NCI-H82 (cell line): ENCODE results near the gene ANKRD10.

Source experiments
- DNase-seq: peaks from one replicate; lab custom pipeline; 2025; lab: John Stamatoyannopoulos, UW

ANKRD10 gene

GRCh38 chr13:110914331-110915056, 375 bp downstream of the ANKRD10 start:
- DNase-seq, result peak; percentile 91

DNA sequence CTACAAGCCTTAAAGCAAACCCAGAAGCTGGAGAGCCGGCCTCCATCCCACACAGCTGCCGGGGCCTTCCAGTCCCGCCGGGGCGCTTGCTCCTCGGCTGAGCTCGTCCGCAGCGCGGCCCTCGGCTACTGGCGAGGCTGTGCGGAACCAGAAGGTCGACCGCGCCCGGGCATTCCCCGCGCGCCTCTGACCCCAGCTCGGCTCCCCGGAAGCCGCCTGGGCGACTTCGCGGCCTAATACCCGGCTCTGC, 863 bp downstream of the ANKRD10 start:
- no peak for DNase-seq

GRCh38 chr13:110913322-110914080, 1.4 kb downstream of the ANKRD10 start:
- DNase-seq, result peak; percentile 52

- DNase-seq, result peak; percentile 30
These were observed 2.2 kb downstream of the ANKRD10 start for GRCh38 chr13:110912651-110913051.

- DNase-seq, result no peak
These were observed 3.0 kb downstream of the ANKRD10 start for GRCh38 chr13:110911880-110912279.

DNA sequence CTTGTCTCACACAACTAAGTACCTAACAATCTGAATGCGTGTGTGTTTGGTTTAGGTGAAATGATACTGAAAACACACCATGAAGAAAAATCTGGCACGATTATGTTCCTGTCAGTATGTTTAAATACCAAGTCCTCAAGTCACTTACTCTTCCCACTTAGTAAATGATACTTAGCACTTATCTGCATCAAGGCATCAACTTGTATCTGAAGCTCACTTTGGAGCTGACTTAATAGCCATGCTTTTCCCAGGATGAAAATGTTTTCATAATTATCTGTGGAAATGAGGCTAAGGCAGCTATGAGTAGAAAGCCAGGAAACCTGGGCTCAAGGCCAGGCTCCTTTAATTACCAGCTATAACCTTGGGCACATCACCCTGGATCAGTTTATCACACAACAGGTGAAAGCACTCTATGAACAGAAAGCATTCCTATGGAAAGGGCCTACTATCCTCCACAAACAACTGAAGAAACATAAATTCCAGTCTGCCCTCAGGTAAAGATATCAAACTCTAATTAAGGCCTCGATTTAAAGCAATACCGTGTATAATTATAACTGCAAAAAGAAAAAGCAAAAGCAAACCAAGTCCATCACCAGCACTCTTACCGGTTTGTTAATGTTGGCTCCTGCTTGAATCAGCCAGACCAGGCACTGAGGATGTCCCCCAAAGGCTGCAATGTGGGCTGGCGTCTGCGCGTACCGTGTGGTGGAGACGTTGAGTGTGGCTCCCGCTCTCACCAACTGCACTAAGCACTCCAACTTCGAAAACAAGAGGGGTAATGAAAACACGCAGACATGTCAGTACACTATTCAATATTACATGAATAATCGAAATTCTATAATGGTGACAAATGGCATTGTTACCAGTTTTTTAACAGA, 4.6 kb downstream of the ANKRD10 start:
- no peak for DNase-seq

GRCh38 chr13:110907951-110908898, 6.6 kb downstream of the ANKRD10 start:
- DNase-seq, result no peak

GRCh38 chr13:110907301-110907700, 7.6 kb downstream of the ANKRD10 start:
- no peak for DNase-seq

- no peak for DNase-seq
These were observed 10.1 kb downstream of the ANKRD10 start for GRCh38 chr13:110904748-110905147.

- no peak for DNase-seq
These were observed 12.5 kb downstream of the ANKRD10 start for GRCh38 chr13:110902370-110902769.

GRCh38 chr13:110897521-110897920, 17.3 kb downstream of the ANKRD10 start:
- no peak for DNase-seq

DNA sequence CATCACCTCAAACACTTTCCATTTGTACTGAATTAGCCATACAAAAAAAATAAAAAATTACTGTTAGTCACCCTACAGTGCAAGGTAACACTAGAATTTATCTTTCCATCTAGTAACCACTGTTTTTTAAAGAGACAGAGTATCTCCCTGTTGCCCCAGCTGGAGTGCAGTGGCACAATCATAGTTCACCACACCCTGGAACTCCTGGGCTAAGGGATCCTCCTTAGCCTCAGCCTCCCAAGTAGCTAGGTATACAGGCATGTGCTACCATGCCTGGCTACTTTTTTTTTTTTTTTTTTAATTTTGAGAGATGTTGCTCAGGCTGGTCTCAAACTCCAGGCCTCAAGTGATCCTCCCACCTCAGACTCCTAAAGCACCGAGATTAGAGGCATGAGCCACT, 17.9 kb downstream of the ANKRD10 start:
- no peak for DNase-seq

- no peak for DNase-seq
These were observed 20.8 kb downstream of the ANKRD10 start for GRCh38 chr13:110894086-110894485.

- DNase-seq, result no peak
These were observed 21.3 kb downstream of the ANKRD10 start for GRCh38 chr13:110893571-110893970.

DNA sequence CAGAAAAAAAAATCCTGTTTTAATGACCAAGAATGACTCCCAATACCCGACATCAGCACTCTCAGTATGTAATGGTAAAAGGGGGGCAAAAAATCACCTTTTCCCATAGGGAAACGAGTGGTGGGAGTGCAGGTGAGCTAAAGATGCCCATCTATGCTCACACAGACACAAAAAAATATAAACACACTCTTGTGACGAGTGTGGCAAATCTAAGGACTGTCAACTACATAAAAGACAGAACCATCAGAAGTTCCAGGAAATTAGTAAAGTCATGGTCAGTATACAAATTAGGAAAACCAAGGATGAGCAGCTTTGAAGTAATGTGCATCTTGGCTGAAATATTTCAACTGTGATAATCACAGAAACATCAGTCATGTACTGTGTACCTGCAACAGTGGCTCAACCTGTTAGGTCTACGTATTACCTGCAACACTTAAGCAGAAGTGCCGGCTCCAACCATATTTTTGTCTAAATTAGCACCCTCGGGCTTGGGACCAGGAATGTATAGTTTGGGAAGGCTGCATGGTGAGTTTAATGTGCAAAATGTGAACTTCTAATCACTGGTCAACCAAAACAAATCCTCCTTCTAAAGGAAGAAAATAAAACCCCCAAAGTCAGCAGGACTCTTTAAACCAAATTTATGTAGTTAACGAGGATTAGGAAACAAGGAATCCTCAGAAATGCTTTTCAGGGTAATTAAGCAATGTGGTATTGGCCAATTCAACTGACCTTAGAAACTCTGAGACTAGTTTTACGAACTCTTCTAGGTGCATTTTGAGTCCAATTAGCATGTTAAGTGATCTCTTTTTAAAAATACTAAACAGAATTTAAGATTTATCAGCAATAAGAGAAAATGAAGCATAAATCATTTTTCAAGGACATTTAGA, 24.3 kb downstream of the ANKRD10 start:
- DNase-seq, result no peak

- DNase-seq, result no peak
These were observed 26.5 kb downstream of the ANKRD10 start for GRCh38 chr13:110888390-110888789.

- no peak for DNase-seq
These were observed 27.1 kb downstream of the ANKRD10 start for GRCh38 chr13:110887597-110888333.

DNA sequence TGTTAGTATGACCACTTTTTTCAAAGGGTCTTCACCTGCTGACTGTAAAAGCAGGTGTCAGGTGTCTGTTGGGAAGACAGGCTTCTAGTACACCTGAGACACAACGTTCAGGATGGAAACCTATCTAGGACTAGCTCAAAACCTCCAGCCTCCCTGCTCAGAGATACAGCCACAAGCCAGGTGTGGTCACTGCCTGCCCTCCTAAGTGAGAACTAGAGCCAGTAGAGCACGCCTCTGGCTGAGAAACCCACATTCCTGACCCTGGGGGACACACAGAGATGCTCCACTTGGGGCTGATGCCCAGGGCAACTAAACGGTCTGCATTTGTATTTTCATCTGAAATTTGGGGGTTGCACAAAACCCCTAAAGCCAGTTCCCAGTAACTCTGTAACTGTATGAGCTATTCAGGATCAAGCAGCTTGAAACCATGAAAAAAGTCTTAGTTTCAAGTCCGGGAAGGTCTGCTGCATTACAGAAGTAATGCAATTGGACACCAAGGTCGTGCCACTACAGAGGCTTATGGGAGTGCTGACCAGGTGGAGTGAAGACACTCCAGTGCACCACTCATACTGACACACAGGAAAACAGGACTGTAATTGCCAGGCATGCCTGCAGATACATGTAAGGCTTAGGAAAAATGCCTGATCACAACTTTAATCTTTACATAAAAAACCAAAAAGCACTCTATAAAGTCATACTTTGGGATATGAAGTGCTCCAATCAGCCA, 27.8 kb downstream of the ANKRD10 start:
- peak; percentile 39 for DNase-seq
